K562 (cell line): ENCODE results near the gene HS3ST3A1. TPM values are rescaled to one million over a fixed set of nuclear protein-coding genes. Genes with fewer than 3 reads are reported as not detected.

ENCODE experiments used
- ATAC-seq: fragments of 200-7000 bp; cut with Tn5 transposase; 3 replicates; pipeline ENCODE4 v1.9.1; 2020; ENCODE audit warnings: moderate library complexity
- BruUV-seq: library from RNA; stranded (reverse); fragments of 400-500 nt; replicated peaks from 2 replicates; lab custom pipeline; 2021; lab: Mats Ljungman, UMichigan
- CTCF ChIA-PET: fragments of 300-600 bp; formaldehyde crosslinking; extraction: SDS; loops from one replicate; lab custom pipeline; 2021; ENCODE audit warnings: low intra/inter-chr PET ratio; lab: Yijun Ruan, JAX
- POLR2A ChIA-PET: fragments of 300-600, 350-650 bp; sonication (Branson Sonifier 250); formaldehyde crosslinking; extraction: SDS; loops from one replicate; lab custom pipeline; 2021; ENCODE audit warnings: antibody characterized with exemption, inconsistent platforms; lab: Yijun Ruan, JAX
- DNase-seq, 4 experiments: peaks; one replicate each; pipeline versions ENCODE4 v3.0.0 to v3.0.0-alpha.2; 2011 to 2018; ENCODE audit warnings: low spot score in 3 of 4, mixed read lengths in 3 of 4; ENCODE audit errors: extremely low read depth in 1 of 4
- FAIRE-seq: peaks from 2 replicates; lab custom pipeline; 2011; peaks lifted over from hg19 to GRCh38; lab: Jason Lieb, UNC
- H2AFZ ChIP-seq: 2 replicates; pipeline ENCODE4 v1.6.0; 2011; ENCODE audit warnings: low read depth, low read length, control low read depth, inconsistent platforms
- H3K27ac ChIP-seq: fragments of 200-600 bp; 3 replicates; pipeline ENCODE4 v1.8.0; 2011; ENCODE audit warnings: low read depth, mild to moderate bottlenecking, control low read depth, inconsistent platforms, low read length, moderate library complexity, mixed read lengths; ENCODE audit errors: extremely low read depth
- H3K27me3 ChIP-seq, 2 experiments: fragments of 300-600 bp in 1 of 2; 2 replicates in 1 of 2; 3 replicates in 1 of 2; pipeline versions ENCODE4 v1.6.0 to v1.8.0; 2011; ENCODE audit warnings: inconsistent platforms in 2 of 2, low read length in 2 of 2, mild to moderate bottlenecking in 1 of 2, mixed read lengths in 1 of 2, moderate library complexity in 1 of 2; ENCODE audit not compliant: control insufficient read depth in 2 of 2, insufficient read depth in 2 of 2
- H3K36me3 ChIP-seq: fragments of 300-600 bp; 3 replicates; pipeline ENCODE4 v1.8.0; 2011; ENCODE audit warnings: mild to moderate bottlenecking, low read length, inconsistent platforms; ENCODE audit not compliant: control insufficient read depth, insufficient read depth
- H3K4me1 ChIP-seq, 2 experiments: fragments of 200-600 bp in 1 of 2; replicated peaks in 1 of 2; 2 replicates in 1 of 2; 3 replicates in 1 of 2; pipeline versions ENCODE4 v1.5.1 to v1.8.0; 2011; ENCODE audit warnings: inconsistent platforms in 2 of 2, low read length in 2 of 2, mild to moderate bottlenecking in 1 of 2, mixed read lengths in 1 of 2, moderate library complexity in 1 of 2; ENCODE audit not compliant: control insufficient read depth in 2 of 2, insufficient read depth in 2 of 2
- H3K4me2 ChIP-seq: 2 replicates; pipeline ENCODE4 v1.6.1; 2011; ENCODE audit warnings: low read length, control low read depth, inconsistent platforms, mixed read lengths; ENCODE audit not compliant: insufficient read depth
- H3K4me3 ChIP-seq: fragments of 200-600 bp; sonication (generic), shearing (Covaris generic); 2 replicates; pipeline ENCODE4 v1.5.1; 2016; ENCODE audit warnings: control low read depth, inconsistent platforms
- H3K79me2 ChIP-seq: fragments of 200-600 bp; 3 replicates; pipeline ENCODE4 v1.8.0; 2011; ENCODE audit warnings: low read length, inconsistent platforms; ENCODE audit not compliant: control insufficient read depth, insufficient read depth
- H3K9ac ChIP-seq, 2 experiments: 2 replicates each; pipeline versions ENCODE4 v1.6.0 to v1.6.1; 2011; ENCODE audit warnings: low read depth in 2 of 2, low read length in 2 of 2, control low read depth in 1 of 2, inconsistent platforms in 1 of 2, mild to moderate bottlenecking in 1 of 2, mixed read lengths in 1 of 2; ENCODE audit not compliant: insufficient read depth in 1 of 2
- H3K9me1 ChIP-seq: one replicate; pipeline ENCODE4 v1.6.0; 2011; ENCODE audit warnings: inconsistent platforms, mild to moderate bottlenecking, low read length, moderate library complexity; ENCODE audit not compliant: control insufficient read depth, insufficient read depth
- H3K9me3 ChIP-seq: replicated peaks from 2 replicates; pipeline ENCODE4 v1.5.1; 2011; ENCODE audit warnings: low read depth, low read length, inconsistent platforms; ENCODE audit not compliant: control insufficient read depth, insufficient read depth
- H4K20me1 ChIP-seq: replicated peaks from 2 replicates; pipeline ENCODE4 v1.6.1; 2011; ENCODE audit warnings: low read length, inconsistent platforms, mixed read lengths; ENCODE audit not compliant: control insufficient read depth, insufficient read depth
- ADNP ChIP-seq: fragments of 200-800 bp; sonication (Bioruptor generic); IDR thresholded peaks from 2 replicates; pipeline ENCODE4 v1.6.1; 2016; ENCODE audit warnings: missing genetic modification characterization, missing compliant biosample characterization
- BCOR ChIP-seq: fragments of 450-650 bp; IDR thresholded peaks from 2 replicates; pipeline ENCODE4 v1.6.1; 2016
- CHD4 ChIP-seq: fragments of 200-600 bp; sonication (generic); IDR thresholded peaks from 3 replicates; pipeline ENCODE4 v1.6.1; 2012; ENCODE audit warnings: low read depth, mild to moderate bottlenecking, mixed read lengths, low read length, inconsistent platforms; ENCODE audit not compliant: insufficient read depth, insufficient replicate concordance, poor library complexity, severe bottlenecking
- ESRRA ChIP-seq: fragments of 450-650 bp; IDR thresholded peaks from 2 replicates; pipeline ENCODE4 v1.6.1; 2014; ENCODE audit warnings: low read depth, mild to moderate bottlenecking, moderate library complexity, borderline replicate concordance
- KDM1A ChIP-seq, 2 experiments: fragments of 450-650 bp; IDR thresholded peaks; 2 replicates each; pipeline ENCODE4 v1.6.1; 2016; ENCODE audit warnings: mild to moderate bottlenecking in 2 of 2
- MGA ChIP-seq: fragments of 450-650 bp; IDR thresholded peaks from 2 replicates; pipeline ENCODE4 v1.6.1; 2016; ENCODE audit warnings: mild to moderate bottlenecking, moderate library complexity
- NR4A1 ChIP-seq, 2 experiments: fragments of 250-450 bp in 1 of 2; fragments of 450-650 bp in 1 of 2; sonication (Bioruptor Pico) in 1 of 2; IDR thresholded peaks; 2 replicates each; pipeline versions ENCODE4 v1.4.0 to v1.6.1; 2016 to 2020; ENCODE audit warnings: mild to moderate bottlenecking in 2 of 2, missing compliant biosample characterization in 1 of 2, missing genetic modification characterization in 1 of 2, moderate library complexity in 1 of 2
- RBM25 ChIP-seq: fragments of 200-400 bp; formaldehyde crosslinking; IDR thresholded peaks from 2 replicates; pipeline ENCODE4 v1.6.1; 2018; ENCODE audit warnings: low read length, low read depth, moderate library complexity; ENCODE audit not compliant: severe bottlenecking
- WGBS: fragments of 100-300 bp; shearing (Covaris generic); methylation state at CpG from one replicate; pipeline ENCODE4 v1.1.6; 2016; ENCODE audit warnings: low coverage, mixed read lengths; ENCODE audit not compliant: insufficient coverage; ENCODE audit errors: missing lambda C conversion rate; 5-methylcytosine and 5-hydroxymethylcytosine counted together
- in situ Hi-C: fragments of 300-500 bp; cut with MboI; formaldehyde crosslinking; loops from 4 replicates; pipeline ENCODE4 v1.15.0; 2018; ENCODE audit warnings: inconsistent platforms, mixed read lengths
- intact Hi-C: fragments of 100-400 bp; cut with micrococcal nuclease; formaldehyde crosslinking; loops from 2 replicates; pipeline ENCODE4 v1.14.2; 2022
- polyA plus RNA-seq, 8 experiments: library from polyadenylated mRNA; depleted of rRNA in 4 of 8; stranded (reverse) in 5 of 8; unstranded in 3 of 8; fragments of >200 nt; fragmentation: Nextera tagmentation in 2 of 8; fragmentation: Illumina TruSeq in 1 of 8; extraction: Ambion mirVana in 2 of 8; extraction: Trizol in 1 of 8; gene quantifications; 2 replicates each; pipeline versions ENCODE4 v1.2.1 to v1.2.3, GENCODE V29; 2011 to 2014; ENCODE audit warnings: inconsistent platforms in 1 of 8, missing spikeins in 1 of 8
- total RNA-seq, 7 experiments: library from RNA; depleted of rRNA in 6 of 7; stranded (reverse); fragments of >200 nt in 6 of 7; fragmentation: Illumina TruSeq in 2 of 7; extraction: Trizol in 2 of 7; gene quantifications; 2 replicates each; pipeline versions ENCODE4 v1.2.1 to v1.2.3, GENCODE V29; 2011 to 2021; ENCODE audit warnings: low replicate concordance in 1 of 7

HS3ST3A1 gene
- total and polyA plus RNA-seq, 9 of the 15 experiments (the other 6 are each of a cell fraction or from before 2014, with no cell fraction given), result 0.25 to 14.8 (median 2.3) TPM

GRCh38 chr17:13495423-13495822 is 106.3 kb downstream of the HS3ST3A1 start:
- no TSS peak for BruUV-seq
- peaks cover 0 to 6% of the 10 kb centered on the region in 2 experiments; a peak in 3 of 5 replicates for H3K4me1 ChIP-seq
- no peaks in the 10 kb centered on the region for H4K20me1 ChIP-seq
- 71% methylated on average over 2 of the region's 2 CpGs for WGBS
- no peak for DNase-seq
- H3K79me2 ChIP-seq, result no peaks in the 10 kb centered on the region
- H3K9me1 ChIP-seq, result no peaks in the 10 kb centered on the region
- H3K27ac ChIP-seq, result no peak overlapping the region
- no peak overlapping the region for H2AFZ ChIP-seq
- no peaks in the 10 kb centered on the region for H3K9me3 ChIP-seq
- no peak overlapping the region for H3K4me3 ChIP-seq
- in situ Hi-C loops (no loop called here), intact Hi-C loops (no loop called here)
- FAIRE-seq, result no peak
- H3K9ac ChIP-seq, result no peak overlapping the region
- no peak for TF ChIP-seq MGA
- TF ChIP-seq RBM25, result peak; percentile 94
- TF ChIP-seq CHD4, result peak; percentile 49
- peak; percentile 73 for TF ChIP-seq BCOR
- peak; percentile 33; the same call in 1 of the 2 replicates for TF ChIP-seq ESRRA
- TF ChIP-seq KDM1A (IDR thresholded peaks at IDR 0.05), result 0 out of 4 replicates have a peak, but pooled peaks of 1 of the 2 experiments have one; percentile 22
- peak; percentile 73 for TF ChIP-seq ADNP
- no peak for TF ChIP-seq NR4A1 (CRISPR knock-in tag; IDR thresholded peaks at IDR 0.05)
- TF ChIP-seq NR4A1 (tag; IDR thresholded peaks at IDR 0.05), result no peak
- ATAC-seq, result no peak
- ChIA-PET POLR2A (no interaction called here), CTCF (no interaction called here)
- H3K36me3 ChIP-seq, result no peaks in the 10 kb centered on the region; the same call in 2 of the 3 replicates
- H3K4me2 ChIP-seq, result no peak overlapping the region
- no peaks in the 10 kb centered on the region for H3K27me3 ChIP-seq
